DMS114 treated with DMSO at 0.1 percent for 48 hours (cell line): Measurements from ENCODE around the gene BLM.

Experiments used
- DNase-seq: peaks from one replicate; lab custom pipeline; 2025; ENCODE audit not compliant: unreplicated experiment; lab: John Stamatoyannopoulos, UW

BLM gene

DNA sequence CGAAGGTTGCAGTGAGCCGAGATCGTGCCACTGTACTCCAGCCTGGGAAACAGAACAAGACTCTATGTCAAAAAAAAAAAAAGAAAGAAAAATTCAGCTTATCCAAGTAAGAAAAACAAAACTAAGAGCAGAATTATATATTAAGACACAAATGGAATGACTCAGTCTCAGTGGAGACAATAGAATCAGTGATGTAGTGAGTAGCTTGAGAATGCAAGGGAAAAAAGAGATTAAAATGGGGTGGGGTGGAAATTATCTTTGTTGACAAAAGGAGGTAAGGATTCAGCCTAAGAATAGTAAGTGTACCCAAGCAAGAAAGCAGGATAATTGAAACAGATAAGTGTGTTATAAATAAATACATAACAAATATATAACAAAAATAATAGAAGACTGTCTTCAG is 70.7 kb downstream of the BLM start:
- no peak for DNase-seq

GRCh38 chr15:90789462-90789861 is 72.3 kb downstream of the BLM start:
- DNase-seq, result no peak

GRCh38 chr15:90790057-90790456 is 72.9 kb downstream of the BLM start:
- DNase-seq, result no peak

GRCh38 chr15:90790561-90790960 is 73.4 kb downstream of the BLM start:
- DNase-seq, result no peak

GRCh38 chr15:90794538-90794937 is 77.4 kb downstream of the BLM start:
- DNase-seq, result no peak

GRCh38 chr15:90799639-90800170 is 82.6 kb downstream of the BLM start:
- no peak for DNase-seq

DNA sequence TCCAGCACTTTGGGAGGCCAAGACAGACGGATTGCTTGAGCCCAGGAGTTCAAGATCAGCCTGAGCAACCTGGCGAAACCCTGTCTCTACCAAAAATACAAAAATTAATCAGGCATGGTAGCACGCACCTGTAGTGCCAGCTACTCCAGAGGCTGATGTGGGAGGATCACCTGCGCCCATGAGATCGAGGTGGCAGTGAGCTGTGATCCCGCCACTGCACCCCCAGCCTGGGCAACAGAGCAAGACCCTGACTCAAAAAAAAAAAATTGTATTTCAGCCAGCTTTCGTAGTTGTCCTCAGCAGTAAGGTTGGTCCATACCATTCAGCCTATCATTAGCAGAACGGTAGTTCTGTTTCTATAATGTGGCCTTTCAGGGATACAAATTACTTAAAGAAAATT is 84.7 kb downstream of the BLM start:
- DNase-seq, result no peak

GRCh38 chr15:90807074-90807785 is 90.1 kb downstream of the BLM start:
- DNase-seq, result no peak

GRCh38 chr15:90807786-90808086 is 90.6 kb downstream of the BLM start:
- DNase-seq, result no peak

GRCh38 chr15:90808517-90809235 is 91.5 kb downstream of the BLM start:
- no peak for DNase-seq

GRCh38 chr15:90809536-90809935 is 92.4 kb downstream of the BLM start:
- DNase-seq, result no peak

GRCh38 chr15:90810354-90810753 is 93.2 kb downstream of the BLM start:
- DNase-seq, result no peak

GRCh38 chr15:90812171-90812957 is 95.2 kb downstream of the BLM start:
- no peak for DNase-seq

DNA sequence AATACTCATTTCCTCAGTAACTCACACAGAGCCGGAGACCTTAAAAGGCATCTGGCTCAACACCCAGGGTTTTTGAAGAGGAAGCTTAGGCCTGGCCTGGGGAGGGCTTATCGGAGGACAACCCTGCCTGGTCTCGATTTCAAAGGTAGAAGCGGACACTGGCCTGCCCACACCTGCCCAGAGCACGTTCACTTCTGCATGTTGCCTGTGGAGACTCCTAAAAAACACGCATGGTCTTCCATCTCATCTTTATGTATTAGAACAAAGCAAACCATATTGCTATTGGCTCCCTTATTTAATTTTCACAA is 95.8 kb downstream of the BLM start:
- no peak for DNase-seq

DNA sequence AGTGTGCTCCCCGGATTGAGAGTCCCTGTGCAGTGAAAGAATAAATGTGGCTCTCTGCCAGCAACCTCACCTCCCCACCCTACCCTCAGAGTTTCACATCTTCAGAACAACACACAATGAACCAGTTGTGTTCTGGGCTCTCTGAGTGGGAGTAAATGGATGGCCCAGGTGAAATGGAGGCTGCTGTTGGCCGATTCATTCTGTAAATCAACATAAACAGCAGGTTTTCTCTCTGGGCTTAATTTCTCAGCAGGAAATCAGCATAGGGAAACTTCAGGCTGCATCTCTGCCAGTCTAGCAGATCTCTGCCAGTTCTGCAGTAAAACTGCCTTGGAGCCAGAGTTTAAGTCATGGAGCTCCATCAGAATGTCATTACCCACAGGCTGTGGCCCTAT is 96.6 kb downstream of the BLM start:
- no peak for DNase-seq

DNA sequence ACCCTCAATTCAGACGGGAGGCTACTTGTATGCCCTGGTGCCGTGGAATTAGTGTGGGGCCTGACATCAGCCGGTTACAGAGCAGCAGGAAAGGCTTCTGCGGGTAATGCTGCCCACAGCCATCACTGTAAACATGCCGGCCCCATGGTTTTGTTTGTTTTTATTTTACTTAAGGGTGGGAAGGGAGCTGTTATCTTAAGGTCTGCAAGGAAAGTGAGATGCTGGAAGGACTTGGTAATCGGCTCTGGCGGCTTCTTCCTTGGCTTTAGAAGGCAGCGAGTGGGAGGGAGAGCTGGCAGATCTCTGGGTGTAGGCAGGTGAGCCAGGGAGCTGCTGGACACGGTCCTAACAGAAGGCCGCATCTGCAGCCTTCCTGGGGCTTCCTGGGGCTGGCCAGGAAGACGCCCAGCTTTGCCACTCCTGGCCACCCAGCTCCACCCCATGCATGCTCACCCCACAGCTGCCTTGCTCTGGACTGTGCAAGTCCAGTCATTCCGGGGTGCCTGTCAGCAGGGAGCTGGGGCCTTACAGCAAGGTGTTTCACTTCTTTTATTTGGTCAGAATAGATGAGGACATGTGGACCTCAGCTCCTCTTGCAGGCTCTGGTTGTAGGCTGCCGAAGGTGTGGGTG is 97.2 kb downstream of the BLM start:
- DNase-seq, result no peak

DNA sequence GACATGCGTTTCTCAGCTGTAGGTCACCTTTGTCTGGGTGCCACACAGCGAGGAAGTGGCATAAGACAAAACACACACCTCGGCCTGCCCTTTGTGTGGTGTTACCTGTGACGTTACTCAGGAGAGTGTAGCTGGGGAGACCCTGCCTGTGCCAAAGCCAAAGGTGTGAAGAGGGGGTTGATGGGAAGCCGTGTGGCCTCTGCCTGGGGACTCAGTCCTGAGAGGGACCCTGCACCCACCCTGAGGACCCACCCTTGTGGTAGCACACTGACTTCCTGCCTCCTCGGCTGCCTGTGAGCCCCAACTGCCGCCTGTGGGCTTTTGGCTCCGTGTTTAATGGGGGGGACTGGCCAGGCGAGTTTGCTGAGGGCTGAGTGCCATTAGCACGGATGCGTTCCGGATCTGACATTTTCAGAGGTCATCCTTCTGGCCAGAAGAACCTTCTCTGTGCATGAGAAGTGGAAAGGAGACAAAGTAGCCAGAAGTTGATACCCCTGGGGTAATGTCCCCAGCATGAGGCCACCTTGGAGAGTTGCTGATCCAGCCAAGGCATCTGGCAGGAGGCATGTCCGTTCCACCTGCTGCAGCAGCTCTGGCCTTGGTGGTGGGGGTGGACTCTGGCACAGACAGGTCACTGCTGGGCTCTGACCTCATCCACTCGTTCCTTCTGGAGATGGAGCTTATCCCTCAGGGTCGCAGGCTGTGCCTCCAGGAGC is 99.4 kb downstream of the BLM start:
- DNase-seq, result no peak

- DNase-seq, result no peak
Observed at GRCh38 chr15:90817117-90818057, 100.2 kb downstream of the BLM start.

GRCh38 chr15:90818251-90819210 is 101.4 kb downstream of the BLM start:
- DNase-seq, result no peak
